HG03565 (cell line): ENCODE measurements around the gene UGT1A9.

Source experiments
- ATAC-seq: cut with Tn5 transposase; IDR thresholded peaks from one replicate; pipeline ENCODE4 v1.9.1; 2021; ENCODE audit warnings: mild to moderate bottlenecking, moderate library complexity; ENCODE audit not compliant: unreplicated experiment

The UGT1A9 gene

DNA sequence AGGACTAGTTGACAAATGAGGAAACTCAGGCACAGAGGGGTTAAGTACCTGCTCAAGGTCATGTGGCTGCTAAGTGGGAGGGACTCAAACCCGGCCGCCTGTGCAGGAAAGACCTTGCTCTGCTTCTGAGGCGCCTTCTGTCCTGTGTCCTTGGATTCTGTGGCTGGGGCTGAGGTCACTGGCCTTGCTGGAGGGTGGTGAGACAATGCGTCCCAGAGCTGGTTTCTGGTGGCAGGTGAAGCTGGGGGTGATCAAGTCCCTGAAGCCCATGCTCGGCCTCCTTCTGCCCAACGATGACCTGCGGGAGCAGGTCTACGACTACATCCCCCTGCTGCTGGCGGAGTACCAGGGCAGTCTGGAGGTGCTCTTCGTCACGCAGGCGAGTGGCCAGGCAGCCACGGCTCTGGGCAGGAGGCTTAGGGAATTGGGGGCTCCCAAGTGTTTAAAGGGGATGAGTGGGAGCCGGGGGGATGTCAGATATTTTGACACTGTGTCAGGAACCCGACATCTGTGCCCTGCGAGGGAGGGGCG is 122.5 kb downstream of the UGT1A9 start:
- no peak for ATAC-seq

DNA sequence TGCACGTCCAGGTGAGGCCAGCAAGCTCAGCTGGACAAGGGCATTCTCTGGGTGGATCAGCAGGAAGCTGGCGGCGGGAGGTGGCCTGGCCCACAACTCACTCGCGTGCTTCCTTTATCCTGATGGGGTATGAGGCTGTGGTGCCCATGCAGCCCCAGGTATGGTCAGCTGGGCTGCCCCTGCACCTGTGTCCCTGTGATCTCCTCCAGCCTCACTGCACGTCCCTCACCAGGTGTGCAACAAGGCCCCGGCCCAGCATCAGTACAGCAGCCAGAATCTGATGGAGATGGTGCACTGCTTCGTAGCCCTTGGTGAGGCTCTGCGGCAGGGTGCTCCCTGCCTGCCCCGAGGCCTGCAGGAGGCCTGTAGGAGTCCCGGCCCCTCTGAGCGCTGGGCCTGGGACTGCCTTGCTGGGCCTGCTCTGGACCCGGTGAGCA is 124.1 kb downstream of the UGT1A9 start:
- ATAC-seq, result no peak

DNA sequence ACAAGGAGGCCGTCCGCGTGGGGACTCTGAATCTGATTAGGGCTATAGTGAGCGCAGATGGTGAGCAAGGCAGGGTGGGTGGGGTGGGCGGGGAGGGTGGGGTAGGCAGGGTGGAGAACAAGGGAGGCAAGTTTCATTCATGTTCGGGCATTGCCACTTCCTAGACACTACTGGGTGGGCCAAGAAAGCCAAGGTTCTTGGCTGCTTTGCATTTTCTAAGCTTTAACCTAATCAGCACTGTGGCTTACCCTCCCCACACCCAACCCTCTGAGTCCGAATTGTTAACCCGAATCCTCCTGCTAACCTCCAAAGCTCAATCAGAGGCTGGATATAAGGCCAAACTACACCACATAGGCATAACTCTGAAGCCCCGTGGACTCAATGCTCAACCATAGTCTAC is 124.6 kb downstream of the UGT1A9 start:
- ATAC-seq, result no peak

DNA sequence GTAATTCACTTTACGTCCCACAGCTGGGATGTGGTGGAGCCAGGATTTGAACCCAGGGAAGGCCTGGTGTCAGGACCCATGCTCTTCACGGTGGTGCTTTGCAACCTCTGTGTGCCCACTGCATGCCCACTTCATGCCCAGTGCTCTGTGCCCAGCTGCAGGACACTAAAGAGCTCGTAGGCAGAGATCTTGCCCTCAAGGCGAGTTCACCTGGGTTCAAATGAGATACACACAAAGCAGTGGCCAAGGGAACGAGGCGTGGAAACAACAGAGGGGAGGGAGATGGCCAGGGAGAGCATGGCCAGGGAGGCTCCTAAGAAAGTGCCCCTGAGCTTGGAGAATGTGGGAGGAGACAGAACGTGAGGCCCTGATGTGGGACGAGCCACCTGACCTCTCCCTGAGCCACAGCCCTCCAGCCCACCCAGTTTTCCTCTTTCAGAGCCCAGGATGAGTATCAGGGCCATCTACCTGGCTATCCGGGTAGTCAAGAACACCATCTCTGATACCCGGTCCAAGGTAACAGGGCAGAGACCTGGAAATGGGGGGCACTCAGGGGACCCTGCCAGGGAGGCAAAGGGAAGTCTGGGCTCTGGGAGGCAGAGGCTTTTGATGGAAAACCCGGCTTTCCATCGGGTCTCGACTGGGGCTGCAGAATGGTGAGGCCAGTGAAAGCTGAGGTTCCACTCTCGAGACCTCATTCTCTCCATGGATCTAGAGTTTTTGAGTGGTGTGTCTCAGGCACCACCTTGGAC is 126.8 kb downstream of the UGT1A9 start:
- ATAC-seq, result no peak

DNA sequence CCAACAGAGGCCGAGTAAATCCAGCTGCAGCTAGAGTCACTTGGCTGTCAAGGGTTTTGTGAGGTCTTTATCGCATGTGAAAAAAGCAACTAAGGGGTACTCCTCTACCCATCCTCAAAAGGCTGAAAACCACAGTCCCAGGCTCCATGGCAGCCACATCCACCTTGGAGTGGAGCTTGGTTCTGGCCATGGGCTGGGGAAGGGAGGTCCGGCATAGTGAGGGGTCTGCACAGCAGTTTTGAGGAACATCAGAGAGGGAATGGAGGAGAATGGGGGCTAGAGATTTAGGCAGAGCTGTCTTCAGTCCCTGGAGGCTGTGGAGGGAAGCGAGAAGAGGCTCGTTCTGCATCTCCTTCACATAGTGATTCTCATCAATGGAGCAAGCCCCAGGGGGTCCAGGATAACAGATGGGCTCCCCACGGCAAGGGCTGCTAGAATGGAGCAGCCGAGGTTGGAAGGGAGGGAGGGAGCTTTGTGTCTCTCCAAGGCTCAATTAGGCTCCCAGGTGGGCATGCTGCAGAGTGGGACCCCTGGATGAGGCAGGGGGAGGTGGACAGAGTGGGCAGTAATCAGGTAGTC is 127.5 kb downstream of the UGT1A9 start:
- no peak for ATAC-seq

DNA sequence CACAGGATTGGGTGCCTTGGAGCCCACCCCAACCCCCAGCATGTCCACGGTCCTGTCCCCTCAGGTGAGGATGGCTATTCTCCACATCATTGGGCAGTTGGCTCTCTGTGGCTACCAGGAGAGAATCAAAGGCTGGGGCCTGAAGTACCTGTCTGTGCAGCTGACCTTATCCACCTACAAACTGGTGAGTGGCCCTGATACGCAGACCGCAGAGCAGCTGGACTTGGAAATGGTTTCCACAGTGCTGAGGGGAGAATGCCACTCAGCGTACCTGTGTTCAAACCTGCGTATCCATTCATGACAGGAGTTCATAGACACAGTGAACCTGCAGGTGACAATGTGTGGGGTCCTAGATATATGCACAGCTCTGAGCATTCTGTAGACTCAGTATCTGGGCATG is 128.0 kb downstream of the UGT1A9 start:
- no peak for ATAC-seq

DNA sequence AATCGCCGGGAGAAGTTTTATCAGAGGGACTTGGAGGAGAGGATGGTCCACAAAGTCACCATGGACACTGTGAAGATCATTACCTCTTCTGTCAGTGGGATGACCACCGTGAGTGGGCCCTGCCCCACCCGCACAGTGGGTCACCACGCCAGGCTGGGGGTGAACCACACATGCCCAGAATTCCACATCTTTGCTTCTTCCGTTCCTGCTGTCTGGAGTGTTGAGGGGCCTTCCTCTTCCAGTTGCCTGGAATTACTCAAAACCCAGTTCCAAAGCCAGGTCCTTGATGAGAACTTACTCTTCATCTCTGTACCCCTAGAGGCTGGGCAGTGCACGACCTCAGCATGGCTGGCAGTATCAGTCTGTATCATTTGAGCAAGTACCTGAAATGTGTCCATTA is 128.5 kb downstream of the UGT1A9 start:
- no peak for ATAC-seq

DNA sequence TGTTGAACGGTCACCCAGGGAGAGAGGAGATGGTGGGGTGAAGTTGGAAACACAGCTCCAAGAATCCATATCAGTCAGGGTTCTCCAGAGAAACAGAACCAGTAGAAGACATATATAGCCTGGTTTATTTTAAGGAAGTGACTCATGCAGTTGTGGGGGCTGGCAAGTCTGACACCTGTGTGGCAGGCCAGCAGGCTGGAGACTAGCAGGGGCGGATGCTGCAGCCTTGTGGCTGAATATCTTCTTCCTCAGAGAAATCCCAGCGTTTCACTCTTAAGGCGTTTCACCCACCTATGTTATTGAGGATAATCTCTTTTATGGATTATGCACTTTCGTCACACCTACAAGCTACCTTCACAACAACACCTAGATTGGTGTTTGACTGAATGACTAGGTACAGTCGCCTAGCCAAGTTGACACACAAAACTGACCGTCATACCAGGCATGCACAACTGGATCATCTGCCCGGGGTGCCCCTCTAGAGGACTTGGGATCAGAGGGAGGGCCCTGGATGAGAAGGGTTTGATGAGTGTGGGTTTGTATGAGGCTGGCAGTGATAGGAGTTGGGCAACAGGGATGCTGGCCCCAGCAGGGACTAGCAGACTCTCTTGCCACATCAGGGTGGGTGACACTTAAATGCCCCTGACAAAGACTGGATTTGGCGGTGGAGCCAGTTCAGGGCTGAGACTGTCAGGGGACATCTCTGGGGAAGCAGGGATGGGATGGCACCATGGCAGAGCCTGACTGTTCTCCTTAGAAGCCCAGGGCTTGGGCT is 129.8 kb downstream of the UGT1A9 start:
- ATAC-seq, result peak; percentile 43

DNA sequence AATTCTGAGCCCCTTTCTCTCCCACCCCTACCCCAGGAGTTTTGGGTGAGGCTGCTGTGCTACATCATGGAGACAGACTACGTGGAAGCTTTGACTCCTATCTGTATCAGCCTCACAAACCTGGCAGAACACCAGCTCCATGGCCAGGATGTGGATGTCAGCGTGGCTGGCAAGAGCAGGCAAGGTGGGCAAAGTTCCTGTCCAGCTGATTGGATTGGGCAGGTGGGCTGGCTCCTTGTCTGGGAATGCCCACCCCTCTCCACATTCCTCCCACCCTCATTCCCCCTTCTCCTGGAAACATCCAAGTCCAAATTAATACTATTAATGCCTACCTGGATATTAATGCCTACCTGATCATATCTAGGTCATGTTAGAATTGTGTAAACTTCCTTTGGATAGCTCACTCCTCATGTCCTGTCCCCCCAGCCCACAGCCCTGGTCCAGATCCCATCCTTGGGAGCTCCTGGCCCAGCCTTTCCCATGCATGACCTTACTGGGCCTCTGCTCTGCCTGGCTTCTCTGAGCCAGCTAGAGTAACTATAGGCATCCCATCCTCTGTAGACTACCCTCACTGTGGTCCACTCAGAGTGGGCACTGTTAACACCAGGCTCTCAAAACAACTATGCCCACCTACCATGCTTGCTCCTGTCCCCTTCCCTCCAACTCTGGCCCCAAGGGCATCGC is 130.6 kb downstream of the UGT1A9 start:
- no peak for ATAC-seq

DNA sequence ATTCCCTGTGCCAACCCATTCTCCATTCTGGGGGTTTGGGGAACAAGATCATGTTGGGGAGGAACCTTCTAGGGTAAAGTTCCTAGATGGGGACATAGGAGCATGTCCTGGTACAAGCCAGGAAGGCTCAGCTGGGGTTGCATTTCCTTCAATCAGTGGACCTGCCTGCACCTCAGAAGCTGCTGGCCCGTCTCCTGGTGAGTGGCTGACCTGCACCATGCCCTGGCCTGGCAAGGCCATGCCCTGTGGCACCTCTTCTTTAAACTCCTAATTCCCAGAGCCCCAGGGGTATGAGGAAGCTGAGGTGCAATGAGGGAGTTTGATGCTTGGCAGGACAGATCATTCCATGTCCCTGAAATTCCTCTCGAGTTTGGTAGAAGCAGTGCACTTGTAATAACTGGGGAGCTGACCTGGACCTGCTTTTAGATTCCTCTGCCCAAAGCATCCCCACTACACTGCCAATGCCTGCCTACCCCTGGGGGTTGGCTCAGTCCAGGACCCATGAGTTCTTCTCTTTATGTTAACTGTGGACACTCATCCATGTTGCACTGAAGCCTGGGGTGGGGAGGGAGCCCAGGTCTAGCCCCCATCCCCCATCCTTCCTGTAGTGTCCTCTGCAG is 131.7 kb downstream of the UGT1A9 start:
- ATAC-seq, result no peak

DNA sequence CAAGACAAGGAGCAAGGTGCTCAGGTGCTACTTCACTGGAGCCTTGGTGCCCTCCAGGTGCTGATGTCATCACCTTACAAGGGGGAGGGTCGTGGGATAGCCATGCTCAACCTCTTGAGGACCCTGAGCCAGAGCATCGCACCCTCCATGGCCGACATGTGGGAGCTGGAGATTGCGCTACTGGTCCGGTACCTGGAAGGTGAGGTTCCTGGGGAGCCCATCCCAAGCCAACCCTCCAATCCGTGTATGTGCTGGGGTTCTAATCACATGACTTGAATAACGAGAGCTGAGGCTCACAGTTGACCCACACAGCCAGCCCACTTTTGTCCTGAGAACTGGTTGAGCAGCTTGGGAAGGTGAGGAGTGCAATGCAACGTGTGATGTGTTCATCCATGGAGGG is 132.3 kb downstream of the UGT1A9 start:
- no peak for ATAC-seq

DNA sequence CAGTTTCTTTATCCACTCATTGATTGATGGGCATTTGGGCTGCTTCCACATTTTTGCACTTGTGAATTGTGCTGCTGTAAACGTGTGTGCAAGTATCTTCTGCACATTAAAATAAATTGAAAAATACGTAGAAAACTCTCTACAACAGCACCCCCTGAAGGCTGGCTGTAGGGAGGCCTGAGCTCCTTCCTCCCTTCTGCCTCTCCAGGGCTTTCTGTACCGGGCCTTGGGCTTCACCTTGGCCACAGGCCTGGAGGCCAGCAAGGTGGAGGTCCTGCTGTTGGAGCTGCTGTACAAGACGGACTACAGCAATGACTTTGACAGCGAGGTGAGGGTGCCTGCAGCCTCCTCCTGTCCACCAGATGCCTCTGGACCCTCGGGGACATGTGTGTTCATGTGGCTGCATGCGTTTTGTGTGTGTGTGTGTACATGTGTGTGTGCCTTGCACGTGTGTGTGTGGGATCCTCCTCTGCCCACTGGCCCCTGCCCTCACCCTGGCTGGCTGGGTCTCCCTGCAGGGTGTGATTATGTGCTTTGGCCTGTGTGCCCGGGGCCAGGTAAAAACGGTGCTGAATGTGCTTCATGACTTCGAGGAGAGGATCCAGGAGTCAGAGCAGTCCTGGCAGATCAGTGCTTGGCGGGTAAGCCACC is 135.6 kb downstream of the UGT1A9 start:
- ATAC-seq, result no peak

DNA sequence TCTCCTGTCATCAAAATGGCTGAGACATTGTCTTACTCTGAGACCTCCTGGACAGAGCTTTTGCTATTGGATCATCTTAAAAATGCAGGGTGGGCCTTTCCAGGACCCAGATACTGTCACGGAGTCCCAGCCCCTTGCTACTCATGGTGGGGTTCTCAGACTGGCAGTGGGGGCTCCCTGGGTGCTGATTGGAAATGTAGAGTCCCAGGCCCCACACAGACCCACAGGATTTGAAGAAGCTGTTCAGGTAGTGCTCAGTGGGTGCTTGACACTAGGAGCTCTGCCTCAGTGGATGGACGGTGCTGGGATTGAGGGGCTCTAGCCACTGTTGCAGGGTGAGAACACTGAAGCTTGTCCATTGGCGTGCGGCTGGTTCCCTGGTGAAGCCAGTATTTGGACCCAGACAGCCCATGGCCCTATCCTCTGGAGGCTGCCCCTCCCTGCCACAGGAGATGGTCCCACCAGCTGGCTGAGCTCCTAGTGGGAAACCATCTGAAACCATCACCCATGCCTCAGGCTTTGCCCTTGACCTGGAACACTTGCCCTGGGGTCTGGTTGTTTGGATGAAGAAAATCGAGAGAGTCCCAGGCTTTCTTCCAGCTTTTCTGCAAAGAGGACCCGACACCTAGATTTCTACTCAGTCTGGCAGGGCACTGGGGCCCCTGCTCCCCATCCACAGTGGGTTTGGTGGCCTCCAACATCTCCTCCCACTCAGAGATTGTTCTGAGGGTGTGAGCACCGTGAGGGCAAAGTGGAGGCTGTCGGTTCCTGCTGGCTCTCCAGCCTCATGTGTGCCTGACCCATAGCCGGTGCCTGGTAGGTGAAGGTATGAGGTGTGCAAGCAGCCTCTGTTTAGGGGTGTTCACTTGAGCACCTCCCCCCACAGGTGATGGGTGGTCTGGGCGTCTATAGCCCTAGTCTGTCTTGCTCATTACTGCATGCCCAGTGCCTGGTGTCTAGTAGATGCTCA is 136.6 kb downstream of the UGT1A9 start:
- ATAC-seq, result no peak

DNA sequence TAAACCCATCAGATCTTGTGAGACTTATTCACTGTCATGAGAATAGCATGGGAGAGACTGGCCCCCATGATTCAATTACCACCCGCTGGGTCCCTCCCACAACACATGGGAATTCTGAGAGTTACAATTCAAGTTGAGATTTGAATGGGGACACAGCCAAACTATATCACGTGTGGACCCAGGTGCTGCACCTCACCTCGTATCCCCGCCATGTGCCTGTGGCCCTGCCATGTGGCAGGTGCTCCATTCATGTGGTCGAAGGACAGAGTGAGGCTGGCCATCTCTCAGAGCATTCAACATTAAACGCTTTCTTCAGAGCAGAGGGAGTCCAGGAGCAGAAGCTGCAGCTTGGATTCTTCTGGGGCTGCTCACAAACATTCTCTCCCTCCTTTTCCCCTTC is 138.7 kb downstream of the UGT1A9 start:
- ATAC-seq, result no peak

DNA sequence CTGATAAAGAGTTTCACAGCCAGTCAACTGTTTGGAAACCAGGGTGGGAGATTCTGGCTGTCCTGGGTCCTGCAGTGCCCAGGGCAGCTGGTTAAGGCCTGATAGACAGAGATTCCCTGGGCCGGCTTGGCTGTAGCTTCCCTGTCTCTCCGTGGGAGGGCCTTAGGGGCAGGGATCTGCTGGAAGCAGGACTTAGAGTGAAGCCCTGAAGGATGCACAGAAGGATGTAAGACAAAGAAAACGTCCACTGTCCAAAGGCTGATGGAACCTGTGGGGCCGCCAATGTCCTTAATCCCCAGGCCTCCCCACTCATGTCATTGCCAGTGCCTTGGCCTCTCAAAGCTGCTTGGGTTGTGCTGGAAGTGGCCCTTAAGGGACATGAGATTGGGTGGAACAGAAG is 139.4 kb downstream of the UGT1A9 start:
- ATAC-seq, result no peak

DNA sequence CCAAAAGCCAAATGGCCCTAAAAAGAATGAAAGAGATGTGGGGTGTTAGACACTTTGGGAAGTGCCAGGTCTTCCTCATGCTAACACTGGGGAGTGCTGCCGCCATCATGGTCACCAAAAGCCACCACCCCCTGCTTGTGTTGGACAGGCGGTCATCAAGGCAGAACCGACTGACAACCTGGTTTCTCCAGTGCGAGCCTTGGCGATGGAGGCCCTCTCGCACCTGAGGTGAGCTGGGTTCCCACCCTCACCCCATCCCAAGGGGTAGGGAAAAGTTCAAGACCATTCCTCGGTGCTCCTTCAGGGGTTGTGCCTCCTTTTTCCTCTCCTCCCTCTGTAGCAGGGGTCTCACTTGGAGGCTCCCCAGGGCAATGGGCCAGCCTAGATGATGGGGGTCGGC is 140.0 kb downstream of the UGT1A9 start:
- no peak for ATAC-seq

DNA sequence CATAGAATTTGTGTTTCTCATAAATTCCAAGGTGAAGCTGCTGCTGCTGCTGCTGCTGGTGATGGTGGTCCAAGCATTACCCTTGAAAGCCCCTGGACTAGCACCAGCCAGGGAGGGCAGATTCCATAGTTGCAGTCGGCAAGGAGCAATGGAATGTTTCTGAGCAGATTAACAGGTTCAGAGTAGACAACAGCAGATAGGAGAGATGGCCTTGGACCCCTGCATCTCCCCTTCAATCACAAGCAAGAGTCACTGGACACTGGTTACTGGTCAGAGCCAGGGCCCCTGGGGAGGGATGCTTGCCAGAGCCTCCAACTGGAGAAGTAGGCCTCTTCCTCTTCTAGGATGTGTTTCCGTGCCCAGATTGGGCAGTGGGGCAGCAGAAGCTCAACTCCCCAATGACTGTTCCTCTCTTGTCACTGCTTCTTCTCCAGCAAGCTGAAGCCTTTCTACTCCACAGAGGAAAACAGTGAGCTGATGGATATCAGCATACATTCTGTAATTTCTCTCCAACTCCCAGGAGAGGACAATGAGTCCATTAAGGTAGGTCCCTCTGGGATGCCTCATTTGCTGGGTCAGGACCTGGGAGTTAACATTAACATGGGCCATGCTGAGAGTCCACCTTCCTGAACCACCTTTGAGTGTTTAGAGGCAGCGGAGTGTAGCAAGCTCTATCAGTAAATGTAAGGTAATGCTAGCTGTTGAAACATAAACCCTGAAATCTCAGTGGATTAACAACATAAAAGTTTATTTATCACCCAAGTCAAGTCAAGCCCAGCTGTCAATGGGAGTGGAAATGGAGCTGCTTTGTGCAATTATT is 141.7 kb downstream of the UGT1A9 start:
- ATAC-seq, result no peak
